Measurements from ENCODE around the gene DEFB113.

DNA sequence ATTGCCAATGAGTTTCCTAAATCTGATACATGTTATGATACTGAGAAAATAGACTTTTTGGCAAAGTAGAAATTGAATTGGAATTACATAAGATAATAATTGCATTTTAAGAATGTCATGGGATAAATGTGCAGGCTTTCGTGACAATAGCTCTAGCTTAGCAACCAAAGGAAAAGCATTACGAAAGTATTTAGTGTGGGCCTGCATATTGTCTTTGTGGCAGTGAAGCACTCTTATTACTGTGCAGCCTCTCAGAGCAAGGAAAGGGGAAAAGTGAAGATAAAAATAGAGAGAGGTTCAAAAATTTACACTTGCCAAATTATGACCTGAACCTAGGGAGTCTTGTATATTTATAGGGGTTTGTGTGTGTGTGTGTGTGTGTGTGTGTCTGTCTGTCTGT, 12.6 kb upstream of the DEFB113 start:
- TF ChIP-seq, protein P1, sequence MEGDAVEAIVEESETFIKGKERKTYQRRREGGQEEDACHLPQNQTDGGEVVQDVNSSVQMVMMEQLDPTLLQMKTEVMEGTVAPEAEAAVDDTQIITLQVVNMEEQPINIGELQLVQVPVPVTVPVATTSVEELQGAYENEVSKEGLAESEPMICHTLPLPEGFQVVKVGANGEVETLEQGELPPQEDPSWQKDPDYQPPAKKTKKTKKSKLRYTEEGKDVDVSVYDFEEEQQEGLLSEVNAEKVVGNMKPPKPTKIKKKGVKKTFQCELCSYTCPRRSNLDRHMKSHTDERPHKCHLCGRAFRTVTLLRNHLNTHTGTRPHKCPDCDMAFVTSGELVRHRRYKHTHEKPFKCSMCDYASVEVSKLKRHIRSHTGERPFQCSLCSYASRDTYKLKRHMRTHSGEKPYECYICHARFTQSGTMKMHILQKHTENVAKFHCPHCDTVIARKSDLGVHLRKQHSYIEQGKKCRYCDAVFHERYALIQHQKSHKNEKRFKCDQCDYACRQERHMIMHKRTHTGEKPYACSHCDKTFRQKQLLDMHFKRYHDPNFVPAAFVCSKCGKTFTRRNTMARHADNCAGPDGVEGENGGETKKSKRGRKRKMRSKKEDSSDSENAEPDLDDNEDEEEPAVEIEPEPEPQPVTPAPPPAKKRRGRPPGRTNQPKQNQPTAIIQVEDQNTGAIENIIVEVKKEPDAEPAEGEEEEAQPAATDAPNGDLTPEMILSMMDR (IDR thresholded peaks at IDR 0.05) = no peak
- TF ChIP-seq POLR2A (IDR thresholded peaks at IDR 0.05) = no peak
